ENCODE measurements around the gene BTLA. TPM values are rescaled to one million over a fixed set of nuclear protein-coding genes. Genes with fewer than 3 reads are reported as not detected.

The BTLA gene
- polyA plus RNA-seq, 4 donors = 0.27 to 0.67 (median 0.52) TPM

- Histone ChIP-seq H3K4me1 (ENCODE audit: control insufficient read depth in 3 of 3, insufficient read depth in 2 of 3, low read depth in 1 of 3, low read length in 2 of 3) (no peaks in the 10 kb centered on the region), H3K36me3 (ENCODE audit: control insufficient read depth in 3 of 3, insufficient read depth in 2 of 3, low read depth in 1 of 3, low read length in 3 of 3) (no peaks in the 10 kb centered on the region), H3K27me3 (ENCODE audit: control insufficient read depth in 3 of 3, insufficient read depth in 3 of 3, low read length in 3 of 3) (no peaks in the 10 kb centered on the region), H3K27ac (ENCODE audit: low read depth in 1 of 3, low read length in 2 of 3) (no peak overlapping the region), H3K9me3 (ENCODE audit: control insufficient read depth in 2 of 2, insufficient read depth in 1 of 2, low read depth in 1 of 2, low read length in 1 of 2) (no peaks in the 10 kb centered on the region), H3K4me3 (ENCODE audit: low read depth in 1 of 3, low read length in 3 of 3) (no peak overlapping the region)
- WGBS, 3 donors = 71 to 81% (median 72%) methylated on average over 1 of the region's 1 CpG
- no peak for DNase-seq
- FAIRE-seq = no peak
These were observed 16.6 kb downstream of the BTLA start for GRCh38 chr3:112482675-112483074.

DNA sequence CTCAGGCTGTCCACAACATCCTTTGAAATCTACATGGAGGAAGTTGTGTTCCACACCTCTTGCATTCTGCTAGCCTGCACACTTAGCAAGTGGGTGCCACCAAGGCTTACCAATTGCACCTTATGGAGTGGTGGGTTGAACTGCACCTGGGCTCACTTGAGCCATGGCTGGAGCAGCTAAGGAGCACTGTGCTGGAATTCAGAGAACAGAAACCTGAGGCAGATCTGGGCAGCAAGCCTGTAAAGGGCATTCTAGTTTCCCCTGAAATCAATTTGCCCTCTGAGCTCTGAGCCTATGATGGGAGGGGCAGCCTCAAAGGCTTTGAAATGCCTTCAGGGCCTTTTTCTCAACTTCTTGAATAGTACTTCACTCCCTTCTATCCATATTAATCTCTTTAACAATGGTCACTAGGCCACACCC, 18.0 kb downstream of the BTLA start:
- Histone ChIP-seq H3K27ac (ENCODE audit: low read depth in 1 of 3, low read length in 2 of 3) (no peak overlapping the region), H3K9me3 (ENCODE audit: control insufficient read depth in 2 of 2, insufficient read depth in 1 of 2, low read depth in 1 of 2, low read length in 1 of 2) (no peaks in the 10 kb centered on the region), H3K4me3 (ENCODE audit: low read depth in 1 of 3, low read length in 3 of 3) (no peak overlapping the region), H3K36me3 (ENCODE audit: control insufficient read depth in 3 of 3, insufficient read depth in 2 of 3, low read depth in 1 of 3, low read length in 3 of 3) (no peaks in the 10 kb centered on the region), H3K4me1 (ENCODE audit: control insufficient read depth in 3 of 3, insufficient read depth in 2 of 3, low read depth in 1 of 3, low read length in 2 of 3) (no peaks in the 10 kb centered on the region), H3K27me3 (ENCODE audit: control insufficient read depth in 3 of 3, insufficient read depth in 3 of 3, low read length in 3 of 3) (no peaks in the 10 kb centered on the region)
- FAIRE-seq = no peak
- no peak for DNase-seq

DNA sequence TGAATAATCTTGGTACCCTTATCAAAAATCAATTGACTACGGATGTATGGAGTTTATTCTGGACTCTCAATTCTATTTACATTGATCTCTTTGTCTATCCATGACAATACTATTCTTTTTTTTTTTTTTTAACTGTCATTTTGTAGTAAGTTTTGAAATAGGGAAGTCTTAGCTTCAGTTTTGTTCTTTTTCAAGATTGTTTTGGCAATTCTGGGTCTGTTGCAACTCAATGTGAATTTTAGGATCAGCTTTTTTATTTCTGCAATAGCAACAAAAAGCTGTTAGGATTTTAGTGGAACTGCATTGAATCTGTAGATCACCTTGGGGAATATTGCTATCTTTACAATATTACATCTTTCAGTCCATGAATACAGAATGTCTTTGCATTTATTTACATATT, 21.4 kb downstream of the BTLA start:
- no peaks in the 10 kb centered on the region for H3K27me3 ChIP-seq (ENCODE audit: control insufficient read depth in 3 of 3, insufficient read depth in 3 of 3, low read length in 3 of 3)
- DNase-seq = no peak
- H3K27ac ChIP-seq (ENCODE audit: low read depth in 1 of 3, low read length in 2 of 3) = no peak overlapping the region
- H3K36me3 ChIP-seq (ENCODE audit: control insufficient read depth in 3 of 3, insufficient read depth in 2 of 3, low read depth in 1 of 3, low read length in 3 of 3) = no peaks in the 10 kb centered on the region
- 51 to 81% (median 76%) methylated on average over 1 of the region's 1 CpG for WGBS, 3 donors
- no peaks in the 10 kb centered on the region for H3K9me3 ChIP-seq (ENCODE audit: control insufficient read depth in 2 of 2, insufficient read depth in 1 of 2, low read depth in 1 of 2, low read length in 1 of 2)
- no peaks in the 10 kb centered on the region for H3K4me1 ChIP-seq (ENCODE audit: control insufficient read depth in 3 of 3, insufficient read depth in 2 of 3, low read depth in 1 of 3, low read length in 2 of 3)
- FAIRE-seq = no peak
- no peak overlapping the region for H3K4me3 ChIP-seq (ENCODE audit: low read depth in 1 of 3, low read length in 3 of 3)

DNA sequence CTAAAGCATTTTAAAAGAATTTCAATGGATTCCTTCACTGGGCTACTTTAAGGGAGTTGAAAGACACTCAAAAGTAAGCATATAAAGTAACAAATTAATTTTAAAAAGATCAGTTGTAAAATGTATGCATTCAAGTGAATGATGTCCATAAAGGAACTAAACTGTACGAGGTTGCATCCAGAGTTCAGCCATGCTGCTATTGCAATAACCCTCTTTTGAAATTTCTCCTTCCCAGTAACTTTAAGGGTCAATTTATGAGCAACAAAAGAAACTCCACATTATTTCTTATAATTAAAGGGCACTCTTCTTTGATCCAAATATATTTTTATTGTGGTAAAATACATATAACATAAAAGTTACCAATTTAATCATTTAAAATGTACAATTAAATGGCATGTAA, 22.9 kb downstream of the BTLA start:
- Histone ChIP-seq H3K4me1 (ENCODE audit: control insufficient read depth in 3 of 3, insufficient read depth in 2 of 3, low read depth in 1 of 3, low read length in 2 of 3) (no peaks in the 10 kb centered on the region), H3K9me3 (ENCODE audit: control insufficient read depth in 2 of 2, insufficient read depth in 1 of 2, low read depth in 1 of 2, low read length in 1 of 2) (no peaks in the 10 kb centered on the region), H3K27ac (ENCODE audit: low read depth in 1 of 3, low read length in 2 of 3) (no peak overlapping the region), H3K4me3 (ENCODE audit: low read depth in 1 of 3, low read length in 3 of 3) (no peak overlapping the region), H3K36me3 (ENCODE audit: control insufficient read depth in 3 of 3, insufficient read depth in 2 of 3, low read depth in 1 of 3, low read length in 3 of 3) (no peaks in the 10 kb centered on the region), H3K27me3 (ENCODE audit: control insufficient read depth in 3 of 3, insufficient read depth in 3 of 3, low read length in 3 of 3) (no peaks in the 10 kb centered on the region)
- WGBS, 3 donors = 88 to 98% (median 93%) methylated on average over 1 of the region's 1 CpG
- no peak for FAIRE-seq
- DNase-seq = no peak

GRCh38 chr3:112474796-112475195, 24.5 kb downstream of the BTLA start:
- Histone ChIP-seq H3K4me1 (ENCODE audit: control insufficient read depth in 3 of 3, insufficient read depth in 2 of 3, low read depth in 1 of 3, low read length in 2 of 3) (no peaks in the 10 kb centered on the region), H3K9me3 (ENCODE audit: control insufficient read depth in 2 of 2, insufficient read depth in 1 of 2, low read depth in 1 of 2, low read length in 1 of 2) (no peaks in the 10 kb centered on the region), H3K4me3 (ENCODE audit: low read depth in 1 of 3, low read length in 3 of 3) (no peak overlapping the region), H3K36me3 (ENCODE audit: control insufficient read depth in 3 of 3, insufficient read depth in 2 of 3, low read depth in 1 of 3, low read length in 3 of 3) (no peaks in the 10 kb centered on the region), H3K27me3 (ENCODE audit: control insufficient read depth in 3 of 3, insufficient read depth in 3 of 3, low read length in 3 of 3) (no peaks in the 10 kb centered on the region), H3K27ac (ENCODE audit: low read depth in 1 of 3, low read length in 2 of 3) (no peak overlapping the region)
- DNase-seq (no peak), FAIRE-seq (no peak)
- WGBS, 3 donors = 93 to 96% (median 96%) methylated on average over 2 of the region's 2 CpGs

- Histone ChIP-seq H3K4me1 (ENCODE audit: control insufficient read depth in 3 of 3, insufficient read depth in 2 of 3, low read depth in 1 of 3, low read length in 2 of 3) (no peaks in the 10 kb centered on the region), H3K27ac (ENCODE audit: low read depth in 1 of 3, low read length in 2 of 3) (no peak overlapping the region), H3K27me3 (ENCODE audit: control insufficient read depth in 3 of 3, insufficient read depth in 3 of 3, low read length in 3 of 3) (no peaks in the 10 kb centered on the region), H3K9me3 (ENCODE audit: control insufficient read depth in 2 of 2, insufficient read depth in 1 of 2, low read depth in 1 of 2, low read length in 1 of 2) (no peaks in the 10 kb centered on the region), H3K36me3 (ENCODE audit: control insufficient read depth in 3 of 3, insufficient read depth in 2 of 3, low read depth in 1 of 3, low read length in 3 of 3) (no peaks in the 10 kb centered on the region), H3K4me3 (ENCODE audit: low read depth in 1 of 3, low read length in 3 of 3) (no peak overlapping the region)
- no peak for FAIRE-seq
- WGBS, 3 donors = 63 to 90% (median 75%) methylated on average over 1 of the region's 1 CpG
- no peak for DNase-seq
These were observed 26.6 kb downstream of the BTLA start for GRCh38 chr3:112472691-112473090.

GRCh38 chr3:112471596-112472325, 27.5 kb downstream of the BTLA start:
- Histone ChIP-seq H3K36me3 (ENCODE audit: control insufficient read depth in 3 of 3, insufficient read depth in 2 of 3, low read depth in 1 of 3, low read length in 3 of 3) (no peaks in the 10 kb centered on the region), H3K9me3 (ENCODE audit: control insufficient read depth in 2 of 2, insufficient read depth in 1 of 2, low read depth in 1 of 2, low read length in 1 of 2) (no peaks in the 10 kb centered on the region), H3K27ac (ENCODE audit: low read depth in 1 of 3, low read length in 2 of 3) (no peak overlapping the region), H3K27me3 (ENCODE audit: control insufficient read depth in 3 of 3, insufficient read depth in 3 of 3, low read length in 3 of 3) (no peaks in the 10 kb centered on the region), H3K4me1 (ENCODE audit: control insufficient read depth in 3 of 3, insufficient read depth in 2 of 3, low read depth in 1 of 3, low read length in 2 of 3) (no peaks in the 10 kb centered on the region), H3K4me3 (ENCODE audit: low read depth in 1 of 3, low read length in 3 of 3) (no peak overlapping the region)
- DNase-seq (no peak), FAIRE-seq (no peak)
- 86 to 92% (median 87%) methylated on average over 4 of the region's 4 CpGs for WGBS, 3 donors

- WGBS, 3 donors = 95 to 98% (median 96%) methylated on average over 4 of the region's 4 CpGs
- Histone ChIP-seq H3K27me3 (ENCODE audit: control insufficient read depth in 3 of 3, insufficient read depth in 3 of 3, low read length in 3 of 3) (no peaks in the 10 kb centered on the region), H3K27ac (ENCODE audit: low read depth in 1 of 3, low read length in 2 of 3) (no peak overlapping the region), H3K4me3 (ENCODE audit: low read depth in 1 of 3, low read length in 3 of 3) (no peak overlapping the region), H3K9me3 (ENCODE audit: control insufficient read depth in 2 of 2, insufficient read depth in 1 of 2, low read depth in 1 of 2, low read length in 1 of 2) (no peaks in the 10 kb centered on the region), H3K36me3 (ENCODE audit: control insufficient read depth in 3 of 3, insufficient read depth in 2 of 3, low read depth in 1 of 3, low read length in 3 of 3) (no peaks in the 10 kb centered on the region), H3K4me1 (ENCODE audit: control insufficient read depth in 3 of 3, insufficient read depth in 2 of 3, low read depth in 1 of 3, low read length in 2 of 3) (no peaks in the 10 kb centered on the region)
- DNase-seq (no peak), FAIRE-seq (no peak)
These were observed 28.5 kb downstream of the BTLA start for GRCh38 chr3:112470788-112471187.

DNA sequence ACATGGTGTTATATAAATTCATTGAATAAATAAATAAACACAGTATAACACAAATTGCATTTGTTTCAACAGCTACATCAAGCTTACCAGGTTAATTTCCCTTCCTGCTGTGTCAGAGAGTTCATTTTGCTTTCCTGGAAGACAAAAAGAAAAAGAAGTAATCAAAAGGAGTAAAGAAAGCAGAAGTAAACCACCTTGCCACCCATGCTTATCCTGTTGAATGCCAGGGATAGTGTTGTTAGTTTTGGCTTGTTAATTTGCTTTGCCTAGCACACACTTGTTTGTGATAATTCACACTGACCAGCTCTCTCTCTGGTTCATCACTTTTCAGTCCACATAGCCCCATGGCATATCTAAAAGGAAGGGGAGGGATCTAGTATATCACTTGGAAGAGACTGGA, 29.6 kb downstream of the BTLA start:
- H3K36me3 ChIP-seq (ENCODE audit: control insufficient read depth in 3 of 3, insufficient read depth in 2 of 3, low read depth in 1 of 3, low read length in 3 of 3) = no peaks in the 10 kb centered on the region
- no peak for DNase-seq
- no peaks in the 10 kb centered on the region for H3K4me1 ChIP-seq (ENCODE audit: control insufficient read depth in 3 of 3, insufficient read depth in 2 of 3, low read depth in 1 of 3, low read length in 2 of 3)
- no peak for FAIRE-seq
- H3K9me3 ChIP-seq (ENCODE audit: control insufficient read depth in 2 of 2, insufficient read depth in 1 of 2, low read depth in 1 of 2, low read length in 1 of 2) = no peaks in the 10 kb centered on the region
- no peaks in the 10 kb centered on the region for H3K27me3 ChIP-seq (ENCODE audit: control insufficient read depth in 3 of 3, insufficient read depth in 3 of 3, low read length in 3 of 3)
- H3K4me3 ChIP-seq (ENCODE audit: low read depth in 1 of 3, low read length in 3 of 3) = no peak overlapping the region
- no peak overlapping the region for H3K27ac ChIP-seq (ENCODE audit: low read depth in 1 of 3, low read length in 2 of 3)
